Measurements from ENCODE around the gene ASCL2.
"Not testable (repeated sequence)": the region's sequence is repeated elsewhere in the genome, so short reads cannot be mapped to it uniquely, and the experiment has no call there.

Gene ASCL2

DNA sequence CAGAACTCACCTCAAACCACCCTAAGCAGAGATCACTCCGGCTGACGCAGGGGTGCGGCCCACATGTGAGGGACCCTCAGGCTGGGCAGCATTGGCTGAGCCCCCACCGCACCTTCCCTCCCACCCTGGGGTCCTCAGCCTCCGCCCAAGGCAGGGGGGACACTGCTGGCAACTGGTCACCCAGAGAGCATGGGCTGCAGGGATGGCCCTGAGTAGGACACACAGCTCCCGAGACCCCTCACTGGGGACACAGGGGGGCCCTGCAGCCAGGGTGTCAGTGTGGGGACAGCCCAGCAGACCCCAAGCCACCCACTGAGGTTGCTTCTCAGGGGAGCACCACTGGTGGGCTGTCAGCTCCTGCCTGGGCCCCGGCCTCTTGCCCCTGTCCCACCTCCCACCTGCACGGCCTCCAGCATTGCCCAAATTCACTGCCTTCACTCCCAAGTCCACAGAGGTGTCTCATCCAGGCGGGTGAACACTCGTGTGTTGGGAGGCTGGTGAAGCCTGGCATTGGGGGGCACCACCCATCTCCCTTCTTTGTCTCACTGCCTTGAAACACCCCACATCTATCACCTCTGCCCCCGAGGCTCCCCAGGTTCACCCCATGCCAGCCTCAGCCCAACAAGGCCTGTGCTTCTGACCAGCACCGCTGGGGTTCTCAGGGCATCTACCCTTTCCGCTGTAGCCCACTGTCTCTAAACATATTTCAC is 26.7 kb upstream of the ASCL2 start:
- no peak for DNase-seq

DNA sequence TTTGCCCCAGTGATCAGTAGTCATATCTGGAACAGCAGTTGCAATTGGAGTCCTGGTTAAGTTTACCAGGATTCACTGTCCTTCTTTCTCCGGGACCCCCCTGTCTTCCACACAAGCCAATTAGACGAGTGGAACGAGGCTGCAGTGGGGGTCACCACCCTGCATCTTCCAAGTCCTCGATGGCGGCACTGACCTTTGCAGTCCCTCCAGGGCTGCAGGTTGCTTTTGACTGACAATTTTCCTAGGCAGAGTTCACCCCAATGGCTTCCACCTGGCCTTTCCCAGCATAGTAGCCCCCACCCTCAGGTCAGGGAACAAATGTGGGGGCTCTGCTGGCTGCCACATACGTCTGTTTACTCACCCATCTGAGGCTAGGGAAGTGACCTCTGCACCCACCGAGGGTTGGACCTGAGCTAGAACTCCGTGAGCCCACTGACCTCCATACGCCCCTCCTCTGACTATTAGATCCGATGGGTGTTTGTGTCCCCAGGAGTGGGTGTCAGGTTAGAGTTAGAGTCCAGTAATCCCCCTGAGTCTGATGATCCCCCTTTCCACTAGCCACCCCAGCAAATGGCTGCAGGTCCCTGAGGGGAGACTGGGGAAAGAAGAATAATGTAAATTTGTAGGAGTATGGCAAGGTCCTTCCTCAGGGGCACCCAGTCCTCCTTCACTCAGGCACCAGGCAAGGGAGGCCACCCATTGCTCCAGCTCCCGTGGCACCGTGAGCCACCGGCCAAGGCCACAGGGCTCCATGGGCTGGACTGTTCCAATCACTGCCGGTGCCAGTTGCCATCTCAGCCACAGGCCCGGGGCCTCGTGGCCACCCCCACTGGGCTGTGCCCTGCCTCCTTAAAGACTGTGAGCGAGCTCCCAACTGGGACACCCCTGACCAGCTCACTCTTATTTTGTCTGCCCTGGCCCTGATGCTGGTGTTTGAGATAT is 25.9 kb upstream of the ASCL2 start:
- no peak for DNase-seq

DNA sequence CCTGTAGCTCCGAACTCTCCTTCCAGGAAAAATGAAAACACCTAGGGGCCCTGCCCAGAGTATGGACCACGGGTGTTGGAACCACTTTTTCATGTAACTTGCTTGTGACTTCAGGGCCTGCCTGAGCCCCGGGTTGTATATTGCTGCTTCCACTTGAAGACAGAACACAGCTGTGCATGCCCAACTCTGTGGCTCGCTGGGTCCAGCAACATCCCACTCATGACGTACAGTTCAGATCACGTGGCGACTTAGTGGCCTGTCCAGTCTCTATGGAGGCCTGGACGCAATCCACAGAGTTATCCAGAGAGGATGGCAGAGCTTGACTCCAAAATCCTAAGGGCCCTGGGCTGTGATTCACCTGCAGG is 24.5 kb upstream of the ASCL2 start:
- no peak for DNase-seq

DNA sequence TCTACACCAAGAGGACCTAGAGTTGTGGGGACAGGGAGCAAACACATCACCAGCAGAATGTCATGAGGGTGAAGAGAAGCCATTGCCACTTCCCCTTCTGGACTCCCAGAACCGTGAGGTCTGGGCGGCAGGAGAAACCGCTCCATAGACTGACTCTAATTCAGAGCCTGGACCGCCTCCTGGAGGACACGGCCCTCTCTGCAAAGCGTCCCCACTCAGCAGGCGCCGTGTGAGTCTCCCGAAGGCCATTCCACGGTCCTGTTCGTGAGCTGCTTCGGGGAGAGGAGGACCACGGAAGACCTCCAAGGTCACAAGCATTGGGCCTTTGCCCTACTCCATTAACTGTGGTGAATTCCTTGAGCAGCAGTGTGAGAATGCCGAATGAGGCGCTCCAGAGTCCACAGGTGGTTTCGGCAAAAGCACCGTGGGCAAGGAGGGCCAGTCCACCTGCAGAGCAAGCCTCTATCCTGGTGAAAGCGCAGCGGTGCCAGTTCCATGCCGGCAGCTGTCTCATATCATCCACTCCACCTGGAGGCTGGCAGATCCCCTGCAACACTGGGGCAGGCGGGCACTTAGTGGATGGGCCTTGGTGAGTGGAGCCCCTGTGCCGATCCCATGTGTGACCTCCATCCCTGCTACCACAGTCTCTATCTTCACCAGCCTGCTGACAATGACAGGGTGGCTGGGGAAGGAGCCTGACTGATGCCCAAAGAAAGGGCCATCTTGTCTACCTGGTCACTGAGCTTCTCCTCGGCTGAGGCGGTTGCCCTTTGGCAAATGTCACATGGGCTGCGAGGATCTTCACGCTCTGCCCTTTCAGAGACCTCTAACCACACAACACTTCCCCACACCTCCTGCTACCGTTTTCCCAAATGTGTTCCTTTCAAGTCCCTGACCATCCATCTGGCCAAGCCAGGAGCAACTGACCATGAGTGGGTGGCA is 23.9 kb upstream of the ASCL2 start:
- no peak for DNase-seq

DNA sequence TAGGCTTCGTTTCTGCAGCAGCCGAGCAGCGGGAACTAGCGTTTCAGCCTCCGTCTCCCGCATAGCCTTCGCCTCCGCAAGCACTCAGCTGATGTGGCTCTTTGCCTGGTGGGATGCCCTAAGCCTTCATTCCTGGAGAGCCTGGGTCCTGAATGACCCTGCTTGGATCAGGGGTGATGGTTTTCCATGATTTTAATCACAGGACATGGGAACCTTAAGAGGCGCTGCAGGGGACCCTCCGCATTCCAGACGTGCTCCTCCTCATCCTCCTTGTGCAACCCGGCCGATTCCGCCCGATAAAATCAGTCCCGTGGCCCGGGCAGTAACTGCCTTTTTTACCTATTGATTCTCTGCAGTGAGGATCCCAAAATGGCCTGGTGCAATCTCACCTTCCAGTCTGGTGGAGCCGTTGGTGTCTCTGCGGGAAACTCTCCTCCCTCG is 23.2 kb upstream of the ASCL2 start:
- no peak for DNase-seq

DNA sequence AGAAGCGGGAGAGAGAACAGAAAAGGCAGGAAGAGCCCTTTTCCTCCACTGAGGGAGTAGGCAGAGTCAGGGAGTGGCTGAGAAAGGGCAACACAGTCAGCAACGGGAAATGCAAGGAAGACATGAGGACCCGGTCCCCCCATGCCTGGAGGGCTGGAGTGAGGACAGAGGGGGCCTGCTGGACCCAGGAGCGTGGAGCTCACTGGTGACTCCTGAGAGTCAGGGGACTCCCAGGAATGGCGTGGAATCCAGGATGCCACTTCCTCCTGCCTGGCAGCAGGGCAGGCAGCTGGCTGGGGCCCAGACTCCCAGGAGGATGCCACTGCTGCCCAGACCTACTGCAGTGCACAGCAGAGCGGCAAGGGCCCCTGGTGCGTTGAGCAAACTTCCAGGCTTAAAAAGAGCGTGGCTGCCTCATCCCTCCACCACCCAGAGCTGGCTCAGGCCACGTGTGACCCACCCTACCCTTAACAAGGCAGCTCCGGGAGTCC is 20.0 kb upstream of the ASCL2 start:
- no peak for DNase-seq

DNA sequence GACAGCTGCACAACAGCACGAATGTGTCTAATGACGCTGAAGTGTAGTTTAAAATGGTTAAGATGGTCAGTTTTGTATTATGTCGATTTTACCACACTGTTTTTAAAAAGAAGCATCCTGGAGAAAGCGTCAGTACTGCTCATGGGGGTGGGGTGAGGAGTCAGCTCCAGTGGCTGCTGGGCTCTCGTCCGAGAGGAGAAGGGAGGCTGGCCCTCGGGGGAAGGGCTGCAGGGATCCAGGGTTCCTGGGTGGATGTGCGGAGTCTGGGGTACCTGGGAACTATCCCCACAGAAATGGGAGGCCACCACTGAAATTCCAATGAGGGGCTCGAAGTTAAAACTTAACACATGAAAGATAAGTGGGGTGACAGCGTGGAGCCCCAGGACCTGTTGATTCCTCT is 19.5 kb upstream of the ASCL2 start:
- no peak for DNase-seq

DNA sequence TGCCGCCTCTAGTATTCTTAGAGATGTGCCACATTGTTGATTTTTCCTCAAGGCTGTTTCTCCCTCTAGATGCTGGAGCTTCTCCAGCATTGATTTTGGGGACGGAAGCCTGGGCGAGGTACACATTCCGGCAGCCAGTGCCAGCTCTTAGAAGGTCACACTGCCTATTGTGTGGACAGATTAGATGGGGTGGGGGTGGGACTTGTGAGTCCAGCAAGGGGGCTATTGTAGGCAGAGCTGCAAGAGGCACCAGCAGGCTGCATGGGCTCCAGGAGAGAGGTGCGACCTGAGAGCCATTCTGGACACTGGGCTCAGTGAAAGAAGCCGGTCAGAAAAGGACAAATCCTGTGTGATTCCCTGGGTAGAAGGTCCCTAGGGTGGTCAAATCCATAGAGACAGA is 19.0 kb upstream of the ASCL2 start:
- no peak for DNase-seq

DNA sequence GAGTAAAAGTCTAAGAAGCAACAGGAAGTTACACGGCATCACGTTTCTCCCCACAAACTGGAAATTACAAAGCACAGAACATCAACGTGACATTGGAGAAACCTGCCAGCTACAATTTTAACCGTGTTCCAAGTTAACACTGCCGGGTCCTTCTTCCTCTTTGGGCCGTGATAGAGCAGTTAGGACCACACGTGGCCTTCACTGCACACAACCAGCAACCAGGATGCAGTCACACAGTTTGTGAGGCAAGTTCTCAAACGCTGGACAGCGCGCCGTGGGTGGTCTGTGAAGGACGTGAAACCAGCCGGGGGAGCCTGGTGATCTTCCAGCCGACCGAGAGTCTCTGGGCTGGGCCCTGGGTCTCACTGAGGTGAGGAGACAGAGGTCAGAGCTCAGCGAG is 16.7 kb upstream of the ASCL2 start:
- no peak for DNase-seq

DNA sequence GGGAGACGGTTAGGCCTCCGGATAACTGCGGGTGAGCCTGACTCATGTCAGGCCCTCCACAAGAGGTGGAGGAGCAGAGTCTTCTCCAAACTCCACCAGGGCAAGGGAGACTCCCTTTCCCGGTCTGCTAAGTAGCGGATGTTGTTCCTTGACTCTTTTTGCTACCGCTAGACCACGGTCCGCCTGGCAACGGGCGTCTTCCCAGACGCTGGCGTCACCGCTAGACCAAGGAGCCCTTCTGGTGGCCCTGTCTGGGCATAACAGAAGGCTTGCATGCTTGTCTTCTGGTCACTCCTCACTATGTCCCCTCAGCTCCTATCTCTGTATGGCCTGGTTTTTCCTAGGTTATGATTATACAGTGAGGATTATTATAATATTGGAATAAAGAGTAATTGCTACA is 16.0 kb upstream of the ASCL2 start:
- DNase-seq: not testable (repeated sequence)

DNA sequence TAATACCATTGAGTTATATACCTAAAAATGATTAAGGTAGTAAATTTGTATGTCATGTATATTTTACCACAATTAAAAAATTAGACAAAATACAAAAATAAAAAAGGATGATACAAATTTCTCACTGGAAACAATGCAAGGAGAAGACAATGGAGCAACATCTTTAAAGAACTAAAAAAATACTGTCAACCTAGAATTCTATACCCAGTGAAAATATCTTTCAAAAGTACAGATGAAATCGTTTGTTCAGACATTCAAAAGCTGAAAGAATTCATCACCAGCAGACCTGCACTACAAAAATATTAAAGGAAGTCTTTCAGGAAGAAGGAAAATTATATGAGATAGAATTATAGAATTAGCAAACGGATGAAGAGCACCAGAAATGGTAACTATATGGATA is 9.8 kb upstream of the ASCL2 start:
- no peak for DNase-seq

DNA sequence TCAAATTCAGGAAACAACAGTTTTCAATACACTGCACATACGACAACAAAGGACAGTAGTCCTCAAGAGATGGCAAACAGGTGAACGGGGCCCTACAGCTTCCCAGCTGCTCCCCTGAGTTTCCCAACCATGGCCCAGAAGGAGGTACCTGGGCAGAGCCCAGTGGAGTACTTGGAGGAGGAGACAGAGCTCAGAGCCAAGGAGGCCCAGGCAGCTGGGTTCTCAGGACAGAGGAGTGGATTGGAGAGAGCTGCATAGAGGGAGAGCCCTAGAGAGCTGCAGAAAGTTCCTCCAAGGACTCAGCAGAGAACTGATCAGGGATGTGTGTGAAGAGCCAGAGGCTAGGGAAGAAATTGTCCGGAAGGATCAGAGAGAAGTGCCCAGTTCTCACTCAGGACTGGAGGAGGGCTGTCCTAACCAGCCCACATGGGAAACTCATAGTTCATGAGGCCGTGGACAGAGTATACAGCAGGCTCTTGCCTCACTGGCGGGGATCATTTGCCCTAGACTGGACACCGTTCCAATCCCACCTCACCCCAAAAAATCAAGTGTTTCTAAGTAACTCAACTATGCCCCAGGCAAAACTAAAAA is 7.6 kb upstream of the ASCL2 start:
- no peak for DNase-seq

DNA sequence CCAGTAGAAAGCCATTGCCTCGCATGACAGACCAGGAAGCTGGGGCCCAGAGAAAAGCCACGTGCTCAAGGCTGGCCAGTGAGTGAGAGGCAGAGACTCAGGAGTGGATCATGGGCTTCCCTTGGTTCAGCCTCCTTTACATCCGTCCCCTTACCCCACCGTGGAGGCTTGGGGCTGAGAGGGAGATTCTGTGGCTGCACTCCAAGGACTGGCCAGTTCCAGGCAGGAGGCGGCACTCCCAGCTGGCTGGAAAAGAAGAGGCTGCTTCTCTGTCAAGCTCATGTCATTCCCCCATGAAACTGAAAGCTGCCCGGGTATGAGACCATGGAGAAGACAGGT is 6.6 kb upstream of the ASCL2 start:
- DNase-seq: no peak

DNA sequence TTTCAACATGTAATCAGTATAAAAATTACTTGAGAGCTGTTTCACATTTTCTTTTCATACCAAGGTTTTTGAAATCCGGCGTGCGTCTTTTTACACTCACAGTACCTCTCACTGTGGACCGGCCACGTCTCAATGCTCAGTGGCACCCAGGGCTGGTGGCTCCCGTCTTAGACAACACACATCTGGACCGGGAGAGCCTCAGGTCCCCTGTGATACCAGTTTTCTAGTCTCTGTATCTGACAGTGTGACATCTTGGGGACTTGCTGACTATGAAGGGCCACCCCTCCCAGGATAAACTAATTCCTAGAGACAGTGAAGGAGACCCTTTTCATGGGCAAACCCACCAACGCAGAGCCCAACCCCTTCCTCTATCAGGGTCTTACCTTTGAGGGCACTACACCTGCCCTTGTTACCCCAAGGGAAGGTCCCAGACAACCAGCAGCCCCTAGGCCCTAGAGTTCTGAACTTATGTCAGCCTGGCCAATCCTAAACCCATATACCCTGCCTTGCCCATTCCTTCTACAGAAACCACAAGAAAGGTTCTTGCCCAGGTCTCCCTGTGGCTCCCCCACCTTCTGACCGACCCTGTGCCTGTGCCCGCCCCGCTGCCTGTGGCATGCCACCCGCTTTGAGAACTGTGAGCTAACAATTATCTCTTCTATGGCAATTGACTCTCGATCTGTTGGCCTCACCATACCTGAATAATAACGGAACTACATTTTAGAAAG is 6.1 kb upstream of the ASCL2 start:
- no peak for DNase-seq

DNA sequence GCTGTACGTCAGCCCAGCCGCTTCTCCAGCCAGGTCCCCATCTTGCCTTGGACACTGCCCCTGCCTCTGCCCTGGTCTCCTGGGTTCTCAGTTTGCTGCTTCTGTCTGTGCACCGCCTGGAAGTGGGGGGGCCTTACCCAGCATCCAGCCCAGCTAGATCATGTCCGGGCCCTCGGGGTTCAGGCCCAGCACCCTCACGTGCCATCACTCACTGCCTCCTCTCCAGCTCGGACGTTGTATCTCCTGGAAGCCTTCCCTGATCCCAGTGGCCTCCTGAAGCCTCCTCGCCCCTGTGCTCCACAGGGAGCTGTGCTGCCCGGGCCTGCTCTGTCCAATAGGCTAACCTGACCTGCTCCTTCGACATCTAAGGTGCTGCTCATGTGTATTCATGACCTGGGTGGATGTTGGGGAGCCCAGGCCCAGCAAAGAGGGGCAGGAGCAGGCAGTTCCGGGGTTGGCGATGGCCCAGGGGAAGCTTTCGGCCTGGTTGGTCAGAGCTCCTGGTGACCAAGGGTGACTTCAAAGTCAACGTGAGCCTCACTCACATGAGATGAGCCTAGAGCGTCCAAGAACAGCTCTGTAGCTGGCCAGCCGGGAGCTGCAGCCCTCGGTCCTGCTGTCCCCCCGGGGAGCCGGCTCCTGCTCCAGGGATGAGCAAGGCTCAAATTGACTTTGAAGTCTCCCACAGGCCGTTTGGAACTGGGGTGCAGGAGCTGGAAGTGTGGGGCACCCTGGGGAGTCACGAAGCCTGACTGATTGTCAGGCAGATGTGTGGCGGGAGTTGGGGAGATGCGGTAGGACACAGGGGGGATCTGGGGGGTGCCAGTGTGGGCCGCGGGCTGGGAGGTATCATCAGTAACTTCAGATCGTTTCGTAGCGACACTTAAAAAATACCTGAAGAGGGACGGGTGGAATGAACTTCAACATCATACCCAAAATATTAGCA is 5.2 kb upstream of the ASCL2 start:
- no peak for DNase-seq

DNA sequence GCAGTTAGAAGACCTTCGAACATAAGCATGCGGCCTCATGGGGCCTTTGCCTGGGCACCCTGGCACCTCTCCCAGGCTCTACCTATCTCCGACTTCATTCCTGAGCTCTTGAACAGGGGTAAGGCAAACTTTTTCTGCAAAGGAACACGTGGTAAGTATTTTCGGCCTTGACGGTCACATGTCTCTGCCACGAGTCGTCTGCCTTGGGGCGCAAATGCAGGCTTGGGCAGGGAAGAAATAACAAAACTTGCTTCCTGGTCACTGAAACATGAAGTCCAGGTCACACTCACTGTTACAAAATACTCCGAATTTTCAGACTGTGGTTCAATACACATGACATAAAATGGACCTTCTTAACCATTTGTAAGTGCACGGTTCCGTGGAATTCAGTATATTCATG is 3.4 kb upstream of the ASCL2 start:
- DNase-seq: no peak

DNA sequence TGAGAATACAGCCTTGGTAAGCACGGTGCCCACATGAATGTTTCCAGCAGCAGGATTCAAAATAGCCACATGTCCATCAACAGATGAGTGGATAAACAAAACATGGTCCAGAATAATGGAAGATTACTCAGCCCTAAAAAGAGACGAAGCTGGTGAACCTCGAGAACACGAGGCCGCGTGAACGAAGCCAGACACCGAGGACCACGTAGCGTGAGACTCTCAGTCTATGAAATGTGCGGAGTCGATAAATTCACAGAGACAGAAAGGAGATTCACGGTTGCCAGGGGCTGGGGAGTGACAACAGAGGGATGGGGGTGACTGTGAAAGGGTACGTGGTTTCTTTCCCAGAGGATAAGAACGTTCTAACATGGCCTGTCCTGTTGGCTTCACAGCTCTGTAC is 2.9 kb upstream of the ASCL2 start:
- no peak for DNase-seq

DNA sequence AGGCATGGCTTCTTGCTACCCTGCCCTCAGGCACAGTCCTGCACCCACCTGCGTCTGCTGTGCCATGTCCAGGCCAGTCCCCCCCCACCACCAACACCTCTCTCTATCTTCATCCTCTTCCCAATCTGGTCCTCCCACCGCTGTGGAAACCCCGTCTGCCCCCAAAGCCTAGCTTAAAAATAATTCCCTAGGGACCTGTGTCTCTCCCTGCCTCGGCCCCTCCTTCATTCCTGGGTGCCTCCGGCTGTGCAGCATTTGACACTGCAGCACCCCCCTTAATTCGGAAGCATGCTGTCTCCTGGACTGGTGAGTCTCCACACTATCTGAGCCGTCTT is 2.5 kb upstream of the ASCL2 start:
- no peak for DNase-seq

DNA sequence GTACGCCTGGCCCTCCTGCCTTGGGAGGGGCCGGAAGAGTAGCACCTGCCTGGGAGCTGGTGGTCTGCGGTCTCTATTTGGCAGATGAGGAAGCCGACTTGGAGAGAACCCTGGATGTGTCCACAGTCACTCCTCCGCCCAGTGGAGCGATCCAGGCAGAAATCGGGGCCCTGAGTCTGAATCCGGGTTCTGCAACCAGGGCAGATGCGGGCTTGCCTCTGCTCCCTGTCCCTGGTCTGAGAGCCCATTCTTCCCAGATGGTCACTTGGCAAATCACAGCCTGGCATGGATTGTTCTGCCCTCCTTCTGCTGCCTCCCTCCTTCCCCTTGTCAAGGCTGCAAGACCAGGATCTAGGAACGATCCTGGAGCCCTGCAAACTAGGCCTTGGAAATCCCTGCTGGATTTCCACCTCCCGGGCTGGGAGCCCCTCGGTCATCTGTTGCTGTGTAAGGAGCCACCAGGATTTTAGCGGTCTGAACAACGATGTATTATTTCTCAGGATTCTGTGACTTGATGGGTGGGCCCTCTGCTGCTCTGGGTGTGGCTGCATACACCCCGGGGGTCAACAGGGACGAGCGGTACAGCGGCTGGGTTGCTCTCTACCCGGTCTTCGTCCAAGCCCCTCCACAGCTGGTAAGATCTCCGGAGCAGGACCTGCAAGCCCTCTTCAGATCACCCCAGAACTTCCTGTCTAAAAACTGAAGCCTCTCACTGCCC is 2.0 kb upstream of the ASCL2 start:
- no peak for DNase-seq
